GM21529 (cell line): ENCODE results near the gene USP15.

Experiments
- ATAC-seq: cut with Tn5 transposase; IDR thresholded peaks from one replicate; pipeline ENCODE4 v1.9.1; 2021; ENCODE audit not compliant: unreplicated experiment

Gene USP15

GRCh38 chr12:62259993-62260732 lies at the start of gene USP15:
TSS of gene USP15 (plus strand) at chr12:62260404. CDS start at chr12:62260415, 11 bp downstream.
- peak; percentile 72 for ATAC-seq

DNA sequence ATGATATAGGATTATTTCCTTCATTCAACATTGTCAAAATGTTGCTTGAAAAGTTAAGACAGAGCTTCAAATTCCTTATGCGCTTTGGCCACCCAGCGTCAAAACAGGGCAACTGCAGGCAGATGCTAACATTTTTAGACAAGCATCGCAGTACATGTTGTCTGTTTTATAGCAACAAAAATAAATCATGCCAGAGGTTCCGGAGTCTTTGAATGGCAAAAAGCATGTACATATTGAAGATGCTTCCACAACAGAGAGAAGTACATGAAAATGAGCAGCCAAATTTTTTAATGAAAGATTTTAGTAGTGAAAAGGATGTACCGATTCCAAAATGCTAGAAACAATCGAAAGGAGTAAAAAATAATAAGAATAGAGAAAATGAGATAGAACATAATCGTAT lies 49.8 kb upstream of the USP15 start:
- ATAC-seq, result peak; percentile 80

DNA sequence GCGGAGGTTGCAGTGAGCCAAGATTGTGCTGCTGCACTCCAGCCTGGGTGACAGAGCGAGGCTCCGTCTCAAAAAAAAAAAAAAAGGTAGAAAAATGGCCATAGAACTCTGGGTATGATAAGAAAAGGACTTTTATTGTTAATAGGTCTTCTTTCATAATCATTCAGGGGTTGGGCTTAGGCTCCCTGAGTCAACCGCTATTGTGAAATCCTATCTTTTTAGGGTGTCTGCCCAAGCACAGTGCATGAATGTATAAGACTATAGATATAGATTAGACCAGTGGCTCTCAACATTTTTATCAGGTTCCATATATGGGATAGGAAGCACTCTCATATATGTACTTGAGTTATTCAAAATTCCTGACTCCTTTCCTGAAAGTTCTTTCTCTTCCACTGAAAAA lies 48.7 kb upstream of the USP15 start:
- no peak for ATAC-seq

DNA sequence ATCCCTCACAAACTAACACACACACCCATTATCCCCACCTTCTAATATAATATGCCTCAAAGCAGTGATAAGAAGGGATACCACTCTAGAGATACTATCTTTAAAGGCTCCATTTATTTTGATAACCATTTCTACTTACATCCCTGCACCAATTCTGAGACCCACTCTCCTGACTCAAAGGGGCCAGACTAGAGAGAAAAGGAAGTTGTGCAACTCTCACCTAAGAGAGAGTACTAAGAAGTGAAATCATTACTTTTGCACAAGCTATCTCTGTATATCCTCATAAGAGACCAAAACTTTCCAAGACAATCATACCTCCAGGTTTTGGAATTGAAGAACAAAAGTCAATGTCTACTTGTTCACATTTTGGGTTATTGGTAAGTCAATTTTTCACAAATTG lies 45.4 kb upstream of the USP15 start:
- ATAC-seq, result no peak

- no peak for ATAC-seq
Measured at GRCh38 chr12:62215506-62215905, 44.7 kb upstream of the USP15 start.

DNA sequence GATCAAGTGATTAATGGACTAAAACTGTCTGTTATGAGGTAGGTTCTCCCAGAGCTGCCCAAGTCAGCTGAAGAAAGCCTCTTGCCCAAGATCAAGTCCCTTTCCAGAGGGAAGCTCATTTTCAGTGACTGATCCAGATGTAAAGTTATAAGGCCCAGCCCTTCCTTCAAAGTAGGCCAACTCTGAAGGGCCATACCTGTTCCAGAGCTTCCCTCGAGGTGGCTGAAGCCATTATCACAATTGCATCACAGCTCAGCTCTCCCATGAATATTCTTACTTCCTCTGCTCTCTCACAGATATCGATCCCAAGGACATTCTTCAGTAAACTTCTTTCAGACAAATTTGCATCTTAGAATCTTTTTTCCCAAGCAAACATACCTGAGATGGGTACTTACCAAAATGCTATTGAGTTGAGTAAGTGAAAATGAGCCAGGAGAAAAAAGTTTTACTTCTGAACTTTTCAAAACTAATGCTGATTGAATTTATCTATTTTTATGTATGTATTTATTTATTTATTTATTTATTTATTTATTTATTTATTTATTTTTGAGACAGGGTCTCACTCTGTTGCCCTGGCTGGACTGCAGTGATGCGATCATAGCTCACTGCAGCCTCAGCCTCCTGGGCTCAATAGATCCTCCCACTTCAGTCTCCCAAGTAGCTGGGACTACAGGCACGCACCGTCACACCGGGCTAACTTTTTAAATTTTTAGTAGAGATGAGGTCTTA lies 42.6 kb upstream of the USP15 start:
- no peak for ATAC-seq

DNA sequence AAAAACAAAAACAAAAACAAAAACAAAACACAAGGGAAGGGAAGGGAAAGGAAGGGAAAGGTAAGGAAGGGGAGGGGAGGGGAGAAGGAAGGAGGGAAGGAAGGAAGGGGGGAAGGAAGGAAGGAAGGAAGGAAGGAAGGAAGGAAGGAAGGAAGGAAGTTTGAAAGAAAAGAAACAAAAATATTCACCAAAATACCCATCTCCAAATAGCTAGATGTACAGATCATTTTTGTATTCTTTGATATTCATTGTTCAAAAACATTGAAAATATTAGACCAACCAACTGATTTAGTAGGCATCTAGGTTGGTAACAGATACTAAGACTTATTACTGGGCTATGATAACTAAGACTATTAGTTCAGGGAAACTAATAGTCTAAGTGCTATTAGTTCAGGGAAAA lies 39.1 kb upstream of the USP15 start:
- ATAC-seq, result no peak

DNA sequence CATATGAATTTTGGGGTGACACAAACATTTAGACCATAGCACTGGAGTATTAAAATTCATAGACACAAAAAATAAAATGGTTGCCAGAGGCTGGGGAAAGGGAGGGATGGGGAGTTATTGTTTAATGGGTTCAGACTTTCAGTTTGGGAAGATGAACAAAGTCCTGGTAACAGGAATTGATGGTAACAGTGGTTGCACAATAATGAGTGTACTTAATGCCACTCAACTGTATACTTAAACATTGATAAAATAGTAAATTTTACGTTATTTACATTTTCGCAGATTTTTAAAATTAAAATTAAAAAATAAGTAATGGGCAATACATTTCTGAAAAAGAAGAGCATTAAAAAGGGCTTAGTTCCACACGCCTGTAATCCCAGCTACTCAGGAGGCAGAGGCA lies 35.6 kb upstream of the USP15 start:
- no peak for ATAC-seq

DNA sequence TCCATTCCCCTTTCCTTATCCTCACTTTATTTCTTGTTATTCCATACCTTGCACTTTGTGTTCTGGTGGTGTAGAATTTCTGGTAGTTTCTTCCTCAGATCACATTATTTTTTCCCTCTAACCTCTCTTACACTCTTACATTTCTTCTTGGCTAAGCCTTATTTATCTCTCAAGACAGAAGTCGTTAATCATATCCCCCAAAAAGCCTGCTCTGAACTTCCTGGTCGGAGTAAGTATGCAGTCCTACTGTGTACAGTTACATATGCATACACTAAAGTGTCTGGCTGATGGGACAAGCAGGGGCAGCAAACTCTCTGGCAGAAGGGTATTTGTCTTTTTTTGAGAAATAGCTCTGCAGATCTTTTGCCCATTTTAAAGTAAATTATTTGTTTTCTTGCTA lies 33.1 kb upstream of the USP15 start:
- no peak for ATAC-seq

DNA sequence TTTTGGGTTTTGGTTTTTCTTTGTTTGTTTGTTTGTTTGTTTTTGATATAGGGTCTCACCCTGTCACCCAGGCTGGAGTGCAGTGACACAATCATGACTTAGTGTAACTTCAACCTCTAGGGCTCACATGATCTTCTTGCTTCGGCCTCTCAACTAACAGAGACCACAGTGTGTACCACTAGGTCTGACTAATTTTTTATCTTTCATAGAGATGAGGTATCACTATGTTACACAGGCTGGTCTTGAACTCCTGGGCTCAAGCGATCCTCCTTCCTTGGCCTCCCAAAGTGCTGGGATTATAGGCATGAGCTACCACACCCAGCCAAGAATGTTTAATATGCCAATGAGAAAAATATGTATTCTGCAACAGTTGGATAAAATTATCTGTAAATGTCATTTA lies 29.6 kb upstream of the USP15 start:
- ATAC-seq, result no peak

GRCh38 chr12:62232143-62232729 lies 28.0 kb upstream of the USP15 start:
- ATAC-seq, result no peak

GRCh38 chr12:62233805-62234204 lies 26.4 kb upstream of the USP15 start:
- no peak for ATAC-seq

GRCh38 chr12:62239571-62239970 lies 20.6 kb upstream of the USP15 start:
- no peak for ATAC-seq

DNA sequence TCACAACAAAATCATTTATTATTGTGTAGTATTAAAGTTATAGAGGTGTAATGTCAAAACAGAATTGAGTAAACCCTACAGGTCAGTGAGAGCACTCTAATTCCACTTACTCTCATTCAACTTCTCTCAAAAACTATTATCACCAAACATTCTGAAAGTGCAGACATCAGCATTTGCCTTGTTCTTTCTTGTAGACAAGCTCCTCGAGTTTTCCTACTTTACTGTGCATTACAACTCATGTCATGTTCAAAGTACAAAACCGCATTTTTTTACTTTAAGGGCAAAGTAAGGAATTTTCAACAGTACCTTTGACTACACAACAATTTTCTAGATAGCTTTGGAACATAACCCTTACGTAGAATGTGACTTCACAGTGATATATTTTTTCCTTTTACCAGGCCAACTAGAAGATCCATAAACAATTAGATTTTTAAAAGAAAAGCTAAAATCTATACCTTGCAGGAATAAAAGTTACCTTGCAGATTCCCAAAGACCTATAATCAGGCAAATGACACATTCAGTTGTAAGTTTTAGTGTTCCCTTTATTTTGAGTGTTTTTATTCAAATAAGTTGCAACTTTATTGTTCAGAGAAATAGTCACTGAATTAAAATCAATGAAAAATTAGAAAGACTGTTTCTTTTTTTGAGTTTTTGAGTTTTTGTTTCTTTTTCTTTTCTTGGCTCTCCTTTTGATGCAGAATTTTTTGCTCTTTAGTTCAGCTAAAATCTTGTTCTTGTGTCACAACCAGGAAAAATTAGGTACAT lies 12.7 kb upstream of the USP15 start:
- no peak for ATAC-seq

DNA sequence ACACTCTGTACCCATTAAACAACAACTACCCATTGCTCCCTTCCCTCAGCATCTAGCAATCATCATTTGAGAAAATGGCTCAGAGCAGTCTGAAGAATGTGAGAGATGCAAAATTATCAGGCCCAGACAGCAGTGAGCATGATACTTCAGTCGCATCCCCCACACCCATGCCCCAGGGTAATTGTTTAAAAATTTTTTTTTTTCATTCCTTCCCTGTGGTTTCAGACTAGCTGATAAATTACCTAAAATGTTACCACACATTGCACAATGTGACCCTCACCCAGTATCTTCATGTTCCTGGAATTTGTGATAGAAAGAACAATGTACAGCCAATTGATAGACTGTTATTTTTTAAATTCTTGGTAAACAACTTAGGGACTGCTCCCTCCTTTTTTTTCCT lies 11.3 kb upstream of the USP15 start:
- no peak for ATAC-seq

DNA sequence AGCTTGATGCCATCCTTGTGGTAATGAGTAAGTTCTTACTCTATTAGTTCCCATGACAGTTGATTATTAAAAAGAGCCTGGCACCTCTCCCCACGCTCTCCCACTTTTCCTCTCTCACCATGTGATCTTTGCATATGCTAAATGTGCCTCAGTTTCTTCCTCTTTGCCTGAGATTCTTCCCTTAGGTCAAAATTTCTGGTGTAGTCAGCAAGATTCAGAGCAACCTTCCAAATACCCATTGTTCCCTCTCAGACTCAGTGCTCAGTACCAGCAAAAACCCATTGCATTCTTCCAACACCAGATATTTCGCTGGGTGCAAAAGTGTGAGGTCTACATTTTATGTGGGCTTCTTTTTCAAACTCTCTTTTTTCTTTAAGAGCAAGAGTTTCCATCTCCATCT lies 10.8 kb upstream of the USP15 start:
- no peak for ATAC-seq

- peak; percentile 99 for ATAC-seq
Measured at GRCh38 chr12:62250671-62251608, 9.3 kb upstream of the USP15 start.

GRCh38 chr12:62251609-62251958 lies 8.6 kb upstream of the USP15 start:
- ATAC-seq, result peak; percentile 46

GRCh38 chr12:62252576-62252975 lies 7.6 kb upstream of the USP15 start:
- ATAC-seq, result no peak

GRCh38 chr12:62254967-62255366 lies 5.2 kb upstream of the USP15 start:
- ATAC-seq, result no peak
